H1 (cell line): ENCODE measurements around the gene ST8SIA4. TPM values are rescaled to one million over a fixed set of nuclear protein-coding genes. Genes with fewer than 3 reads are reported as not detected.

Experiments
- USF2 ChIP-seq: IDR thresholded peaks from 2 replicates; pipeline ENCODE4 v1.6.1; 2011; ENCODE audit warnings: low read length, improper control_type of control experiment
- polyA plus RNA-seq, 7 experiments: library from polyadenylated mRNA; depleted of rRNA in 3 of 7; stranded (reverse) in 5 of 7; unstranded in 2 of 7; fragments of >200 nt in 5 of 7; fragments of 200-250 nt in 2 of 7; gene quantifications; 1 replicate in 5 of 7; 2 replicates in 1 of 7; 4 replicates in 1 of 7; pipeline versions ENCODE4 v1.2.1 to v1.2.3, GENCODE V29; 2011 to 2013; ENCODE audit warnings: missing spikeins in 2 of 7, mixed read lengths in 2 of 7
- total RNA-seq: library from RNA; stranded (reverse); fragmentation: NEBNext Ultra II Directional; extraction: Animal tissue kit (Norgen Biotek cat#: 25700); gene quantifications from 2 replicates; pipeline ENCODE4 v1.2.1, GENCODE V29; 2021

Gene ST8SIA4
- total and polyA plus RNA-seq, 2 of the 8 experiments (the other 6 are each of a cell fraction or from before 2014, with no cell fraction given) = 0.08 to 0.50 TPM

- TF ChIP-seq USF2 = no peak
These were observed 123.3 kb downstream of the ST8SIA4 start (continued) for GRCh38 chr5:100779669-100780375.
